GM06990 (cell line): ENCODE measurements around the gene KAZALD1.

Source experiments
- DNase-seq: peaks from one replicate; pipeline ENCODE4 v3.0.0-alpha.2; 2011; ENCODE audit not compliant: insufficient read length; ENCODE audit errors: extremely low read depth
- H3K27me3 ChIP-seq: replicated peaks from 2 replicates; pipeline ENCODE4 v1.6.0; 2011; ENCODE audit warnings: low read length; ENCODE audit not compliant: control insufficient read depth, insufficient read depth
- H3K36me3 ChIP-seq: 2 replicates; pipeline ENCODE4 v1.5.1; 2011; ENCODE audit warnings: low read length; ENCODE audit not compliant: control insufficient read depth, insufficient read depth
- H3K4me3 ChIP-seq: replicated peaks from 2 replicates; pipeline ENCODE4 v1.5.1; 2011; ENCODE audit warnings: low read depth, mild to moderate bottlenecking, control low read depth, low read length
- CTCF ChIP-seq: IDR thresholded peaks from 2 replicates; pipeline ENCODE4 v1.5.1; 2011; ENCODE audit warnings: low read length, control low read depth, mild to moderate bottlenecking, inconsistent platforms; ENCODE audit not compliant: insufficient read depth, poor library complexity, severe bottlenecking

The KAZALD1 gene

GRCh38 chr10:101054876-101055275, 6.9 kb upstream of the KAZALD1 start:
- Histone ChIP-seq H3K36me3 (peaks cover 2% of the 10 kb centered on the region), H3K4me3 (no peak overlapping the region), H3K27me3 (no peaks in the 10 kb centered on the region)
- TF ChIP-seq CTCF: no peak
- DNase-seq: no peak

- DNase-seq: no peak
- no peaks in the 10 kb centered on the region for H3K27me3 ChIP-seq
- peak; percentile 22 for TF ChIP-seq CTCF
- H3K36me3 ChIP-seq: peaks cover 2% of the 10 kb centered on the region
- H3K4me3 ChIP-seq: no peak overlapping the region
Measured at GRCh38 chr10:101055411-101055810, 6.4 kb upstream of the KAZALD1 start.

GRCh38 chr10:101056365-101057151, 5.2 kb upstream of the KAZALD1 start:
- no peak for DNase-seq
- H3K27me3 ChIP-seq: no peaks in the 10 kb centered on the region
- H3K36me3 ChIP-seq: peaks cover 2% of the 10 kb centered on the region
- H3K4me3 ChIP-seq: no peak overlapping the region
- no peak for TF ChIP-seq CTCF

GRCh38 chr10:101060036-101060950, 1.5 kb upstream of the KAZALD1 start:
- peak; percentile 91 for TF ChIP-seq CTCF
- H3K27me3 ChIP-seq: no peaks in the 10 kb centered on the region
- peaks cover 2% of the 10 kb centered on the region for H3K36me3 ChIP-seq
- peak overlapping the region; percentile 81 for H3K4me3 ChIP-seq
- no peak for DNase-seq

GRCh38 chr10:101060951-101061623, 702 bp upstream of the KAZALD1 start:
- H3K4me3 ChIP-seq: peak overlapping the region; percentile 81
- no peaks in the 10 kb centered on the region for H3K27me3 ChIP-seq
- no peak for TF ChIP-seq CTCF
- peaks cover 2% of the 10 kb centered on the region for H3K36me3 ChIP-seq
- peak; percentile 93 for DNase-seq
